Left colon (tissue), 2 donors: ENCODE measurements around the gene GLYR1. TPM values are rescaled to one million over a fixed set of nuclear protein-coding genes. Genes with fewer than 3 reads are reported as not detected.

Experiments used
- total RNA-seq, 2 donors: library from RNA; stranded (reverse); fragmentation: NEBNext Ultra II Directional; extraction: Animal tissue kit (Norgen Biotek cat#: 25700); gene quantifications; one replicate each; pipeline ENCODE4 v1.2.1, GENCODE V29; 2021
- donor health status: DM: no; HTN: no; CAD: no.
- donor health status: DM: yes; HTN: yes; CAD: no.

The GLYR1 gene
- total RNA-seq, 2 donors from 2014 or later = 106 to 114 TPM

Other genes starting within 250 kb of the GLYR1 start
- 10 to 100 TPM; 17.1 to 19.6 TPM for gene UBALD1, start 232.4 kb downstream of the GLYR1 start, total RNA-seq
- gene MGRN1, start 222.5 kb downstream of the GLYR1 start, total RNA-seq = 10 to 100 TPM; 71.9 to 84.6 TPM
- gene NUDT16L1, start 153.7 kb downstream of the GLYR1 start, total RNA-seq = 10 to 100 TPM; 43.0 to 43.8 TPM
- gene ANKS3, start 113.0 kb downstream of the GLYR1 start, total RNA-seq = 10 to 100 TPM; 13.5 to 21.2 TPM
- gene DNAAF8, start 112.8 kb downstream of the GLYR1 start, total RNA-seq = under 1 TPM; 0.49 to 0.67 TPM
- gene ZNF500, start 80.1 kb downstream of the GLYR1 start, total RNA-seq = 10 to 100 TPM; 12.4 to 13.7 TPM
- under 1 TPM in 1 of 2 donors, not detected in 1; 0.75 TPM for gene SEPTIN12, start 58.9 kb downstream of the GLYR1 start, total RNA-seq
- 100 to 1,000 TPM; 448 to 580 TPM for gene SMIM22, start 51.9 kb downstream of the GLYR1 start, total RNA-seq
- 10 to 100 TPM; 21.2 to 26.1 TPM for gene ROGDI, start 44.7 kb downstream of the GLYR1 start, total RNA-seq
- gene UBN1, start 193 bp upstream of the GLYR1 start, total RNA-seq = 10 to 100 TPM; 34.8 to 43.5 TPM
- 10 to 100 TPM; 14.7 to 15.6 TPM for gene PPL, start 89.9 kb upstream of the GLYR1 start, total RNA-seq
- 1 to 10 TPM; 1.4 to 1.8 TPM for gene SEC14L5, start 111.0 kb upstream of the GLYR1 start, total RNA-seq
- gene NAGPA, start 186.6 kb upstream of the GLYR1 start, total RNA-seq = 10 to 100 TPM; 22.7 to 22.9 TPM
- 1 to 10 TPM; 2.1 to 5.0 TPM for gene C16orf89, start 218.7 kb upstream of the GLYR1 start, total RNA-seq
- 10 to 100 TPM; 26.0 to 34.2 TPM for gene ALG1, start 224.6 kb upstream of the GLYR1 start, total RNA-seq